Fibroblast of the aortic adventitia (primary cell): ENCODE results near the gene TRPV2. TPM values are rescaled to one million over a fixed set of nuclear protein-coding genes. Genes with fewer than 3 reads are reported as not detected.
A peak's percentile ranks its signal among the peaks of the same experiment; 100 is the strongest.

Experiments
- DNase-seq: peaks from one replicate; pipeline ENCODE4 v3.0.0-alpha.2; 2010; ENCODE audit warnings: low read depth
- H3K4me3 ChIP-seq: 2 replicates; pipeline ENCODE4 v1.5.1; 2011; ENCODE audit warnings: low read depth, mild to moderate bottlenecking, control low read depth, low read length, moderate library complexity
- total RNA-seq: library from RNA; depleted of rRNA; stranded (reverse); fragments of >200 nt; gene quantifications from 2 replicates; pipeline ENCODE4 v1.2.3, GENCODE V29; 2012; ENCODE audit warnings: low replicate concordance
- TF ChIP-seq, protein P1 (sequence below): IDR thresholded peaks from 2 replicates; pipeline ENCODE4 v1.5.1; 2011; ENCODE audit warnings: mild to moderate bottlenecking, low read length, control low read depth, inconsistent platforms; ENCODE audit not compliant: insufficient read depth

Gene TRPV2, protein sequence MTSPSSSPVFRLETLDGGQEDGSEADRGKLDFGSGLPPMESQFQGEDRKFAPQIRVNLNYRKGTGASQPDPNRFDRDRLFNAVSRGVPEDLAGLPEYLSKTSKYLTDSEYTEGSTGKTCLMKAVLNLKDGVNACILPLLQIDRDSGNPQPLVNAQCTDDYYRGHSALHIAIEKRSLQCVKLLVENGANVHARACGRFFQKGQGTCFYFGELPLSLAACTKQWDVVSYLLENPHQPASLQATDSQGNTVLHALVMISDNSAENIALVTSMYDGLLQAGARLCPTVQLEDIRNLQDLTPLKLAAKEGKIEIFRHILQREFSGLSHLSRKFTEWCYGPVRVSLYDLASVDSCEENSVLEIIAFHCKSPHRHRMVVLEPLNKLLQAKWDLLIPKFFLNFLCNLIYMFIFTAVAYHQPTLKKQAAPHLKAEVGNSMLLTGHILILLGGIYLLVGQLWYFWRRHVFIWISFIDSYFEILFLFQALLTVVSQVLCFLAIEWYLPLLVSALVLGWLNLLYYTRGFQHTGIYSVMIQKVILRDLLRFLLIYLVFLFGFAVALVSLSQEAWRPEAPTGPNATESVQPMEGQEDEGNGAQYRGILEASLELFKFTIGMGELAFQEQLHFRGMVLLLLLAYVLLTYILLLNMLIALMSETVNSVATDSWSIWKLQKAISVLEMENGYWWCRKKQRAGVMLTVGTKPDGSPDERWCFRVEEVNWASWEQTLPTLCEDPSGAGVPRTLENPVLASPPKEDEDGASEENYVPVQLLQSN
- total RNA-seq: 5.3 and 45.3 TPM in 2 replicates

- DNase-seq: no peak
- TF ChIP-seq, protein P1, sequence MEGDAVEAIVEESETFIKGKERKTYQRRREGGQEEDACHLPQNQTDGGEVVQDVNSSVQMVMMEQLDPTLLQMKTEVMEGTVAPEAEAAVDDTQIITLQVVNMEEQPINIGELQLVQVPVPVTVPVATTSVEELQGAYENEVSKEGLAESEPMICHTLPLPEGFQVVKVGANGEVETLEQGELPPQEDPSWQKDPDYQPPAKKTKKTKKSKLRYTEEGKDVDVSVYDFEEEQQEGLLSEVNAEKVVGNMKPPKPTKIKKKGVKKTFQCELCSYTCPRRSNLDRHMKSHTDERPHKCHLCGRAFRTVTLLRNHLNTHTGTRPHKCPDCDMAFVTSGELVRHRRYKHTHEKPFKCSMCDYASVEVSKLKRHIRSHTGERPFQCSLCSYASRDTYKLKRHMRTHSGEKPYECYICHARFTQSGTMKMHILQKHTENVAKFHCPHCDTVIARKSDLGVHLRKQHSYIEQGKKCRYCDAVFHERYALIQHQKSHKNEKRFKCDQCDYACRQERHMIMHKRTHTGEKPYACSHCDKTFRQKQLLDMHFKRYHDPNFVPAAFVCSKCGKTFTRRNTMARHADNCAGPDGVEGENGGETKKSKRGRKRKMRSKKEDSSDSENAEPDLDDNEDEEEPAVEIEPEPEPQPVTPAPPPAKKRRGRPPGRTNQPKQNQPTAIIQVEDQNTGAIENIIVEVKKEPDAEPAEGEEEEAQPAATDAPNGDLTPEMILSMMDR: peak; percentile 25
- peak within 1 kb of the TSS; percentile 46 for H3K4me3 ChIP-seq
These were observed at the start of gene TRPV2 for GRCh38 chr17:16415031-16415924. Gene TRPV2, plus strand, starts transcription at chr17:16415571. Its CDS starts 2,098 bp downstream, at chr17:16417669.

DNA sequence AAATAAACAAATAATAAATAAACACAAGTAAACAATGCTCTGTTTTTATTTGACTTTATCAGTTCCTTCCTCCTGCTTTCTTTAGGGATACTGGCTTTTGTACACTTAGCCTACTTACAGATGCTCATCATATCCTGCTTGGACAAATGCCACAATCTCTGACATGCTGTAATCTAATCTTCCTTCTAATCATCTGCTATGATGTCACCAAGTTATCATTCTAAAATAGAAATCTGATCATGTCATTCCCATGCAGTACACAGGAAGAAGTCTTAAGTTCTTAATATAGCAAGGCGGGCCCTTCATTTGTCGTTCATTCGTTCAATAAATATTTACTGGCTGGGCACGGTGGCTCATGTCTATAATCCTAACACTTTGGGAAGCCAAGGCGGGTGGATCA lies 43.6 kb upstream of the TRPV2 start:
- no peak overlapping the region for H3K4me3 ChIP-seq
- peak; percentile 73 for DNase-seq
- TF ChIP-seq, protein P1: no peak

- no peak overlapping the region for H3K4me3 ChIP-seq
- TF ChIP-seq, protein P1: no peak
- DNase-seq: peak; percentile 94
These were observed 41.0 kb upstream of the TRPV2 start for GRCh38 chr17:16374146-16374938.

DNA sequence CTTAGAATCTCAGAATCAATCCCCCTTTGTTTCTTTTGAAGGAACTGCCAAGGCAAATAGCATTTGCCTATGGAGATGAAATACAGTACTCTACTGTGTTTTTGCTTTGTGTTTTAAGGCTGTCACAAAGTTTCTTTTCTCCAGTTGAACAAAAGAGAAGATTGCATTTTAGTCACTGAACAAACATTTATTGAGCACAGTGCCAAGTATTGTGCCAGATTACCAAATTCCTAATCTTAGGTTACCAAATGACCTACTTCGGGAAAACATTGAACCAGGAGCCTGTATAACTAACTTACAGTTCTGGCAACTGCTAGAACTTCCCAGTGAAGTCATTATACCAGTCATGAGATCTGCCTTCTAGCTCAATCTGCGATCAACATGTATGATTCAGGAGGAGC lies 37.4 kb upstream of the TRPV2 start:
- no peak overlapping the region for H3K4me3 ChIP-seq
- TF ChIP-seq, protein P1: no peak
- DNase-seq: peak; percentile 95

GRCh38 chr17:16378636-16379282 lies 36.6 kb upstream of the TRPV2 start:
- H3K4me3 ChIP-seq: no peak overlapping the region
- DNase-seq: no peak
- TF ChIP-seq, protein P1: no peak
